GM23338 (cell line): ENCODE results near the gene NUP98. TPM values are rescaled to one million over a fixed set of nuclear protein-coding genes. Genes with fewer than 3 reads are reported as not detected.

Experiments
- ATAC-seq: fragments of 200-7000 bp; cut with Tn5 transposase; 3 replicates; pipeline ENCODE4 v1.9.1; 2020
- DNase-seq: peaks from one replicate; pipeline ENCODE4 v3.0.0-alpha.2; 2015; ENCODE audit warnings: low spot score
- H2AFZ ChIP-seq: fragments of 200-600 bp; sonication (generic); 2 replicates; pipeline ENCODE4 v1.8.0; 2016; ENCODE audit warnings: antibody characterized with exemption, mild to moderate bottlenecking, moderate library complexity
- H3F3A ChIP-seq: fragments of 200-600 bp; sonication (generic); replicated peaks from 2 replicates; pipeline ENCODE4 v1.8.0; 2017; ENCODE audit warnings: antibody characterized with exemption, mixed run types, low read depth
- H3K27ac ChIP-seq: fragments of 200-600 bp; sonication (generic); 2 replicates; pipeline ENCODE4 v1.6.1; 2016; ENCODE audit warnings: low read depth
- H3K27me3 ChIP-seq: fragments of 200-600 bp; sonication (generic); 2 replicates; pipeline ENCODE4 v1.8.0; 2016; ENCODE audit warnings: mild to moderate bottlenecking, mixed run types, moderate library complexity; ENCODE audit not compliant: insufficient read depth
- H3K36me3 ChIP-seq: fragments of 200-600 bp; sonication (generic); 2 replicates; pipeline ENCODE4 v1.8.0; 2016; ENCODE audit warnings: mild to moderate bottlenecking; ENCODE audit not compliant: insufficient read depth
- H3K4me1 ChIP-seq: fragments of 200-600 bp; sonication (generic); 2 replicates; pipeline ENCODE4 v1.8.0; 2016; ENCODE audit warnings: mild to moderate bottlenecking, moderate library complexity; ENCODE audit not compliant: insufficient read depth
- H3K4me2 ChIP-seq: fragments of 200-600 bp; sonication (generic); 2 replicates; pipeline ENCODE4 v1.7.1; 2017; ENCODE audit warnings: mixed run types
- H3K4me3 ChIP-seq: fragments of 200-600 bp; sonication (generic); 2 replicates; pipeline ENCODE4 v1.6.1; 2016; ENCODE audit warnings: mixed run types
- H3K79me2 ChIP-seq: fragments of 200-600 bp; sonication (generic); replicated peaks from 2 replicates; pipeline ENCODE4 v1.8.0; 2017; ENCODE audit warnings: mild to moderate bottlenecking; ENCODE audit not compliant: insufficient read depth
- H3K9me2 ChIP-seq: fragments of 200-600 bp; sonication (generic); 2 replicates; pipeline ENCODE4 v1.8.0; 2017; ENCODE audit not compliant: insufficient read depth
- H4K20me1 ChIP-seq: fragments of 200-600 bp; sonication (generic); replicated peaks from 2 replicates; pipeline ENCODE4 v1.8.0; 2017; ENCODE audit warnings: mild to moderate bottlenecking; ENCODE audit not compliant: insufficient read depth
- H3K27ac Mint-ChIP-seq: 2 replicates; pipeline ENCODE4 v1.8.0; 2020; ENCODE audit warnings: inconsistent platforms, mild to moderate bottlenecking, moderate library complexity, mixed read lengths
- H3K27me3 Mint-ChIP-seq: 3 replicates; pipeline ENCODE4 v1.8.0; 2022; ENCODE audit warnings: low read depth, mild to moderate bottlenecking, moderate library complexity, mixed read lengths, inconsistent platforms; ENCODE audit not compliant: insufficient read depth, poor library complexity
- H3K36me3 Mint-ChIP-seq: 3 replicates; pipeline ENCODE4 v1.8.0; 2021; ENCODE audit warnings: low read depth, mild to moderate bottlenecking, inconsistent platforms, moderate library complexity, mixed read lengths
- H3K4me1 Mint-ChIP-seq: 3 replicates; pipeline ENCODE4 v1.8.0; 2020; ENCODE audit warnings: mild to moderate bottlenecking, inconsistent platforms, mixed read lengths
- H3K4me3 Mint-ChIP-seq: 3 replicates; pipeline ENCODE4 v1.8.0; 2021; ENCODE audit warnings: moderate library complexity, mild to moderate bottlenecking, inconsistent platforms, mixed read lengths
- H3K9me3 Mint-ChIP-seq: 3 replicates; pipeline ENCODE4 v1.8.0; 2020; ENCODE audit warnings: moderate library complexity, mild to moderate bottlenecking, inconsistent platforms, mixed read lengths
- CREB1 ChIP-seq: fragments of 250-450 bp; sonication (Bioruptor Pico); IDR thresholded peaks from 2 replicates; pipeline ENCODE4 v1.5.0; 2020; ENCODE audit warnings: low read depth, mild to moderate bottlenecking, moderate library complexity
- ETS1 ChIP-seq: IDR thresholded peaks from 2 replicates; pipeline ENCODE4 v1.6.1; 2016; ENCODE audit warnings: antibody characterized with exemption
- EZH2 ChIP-seq: fragments of 200-600 bp; sonication (generic); IDR thresholded peaks from one replicate; pipeline ENCODE4 v1.8.0; 2017; ENCODE audit warnings: antibody characterized with exemption, mild to moderate bottlenecking, low read depth; ENCODE audit not compliant: unreplicated experiment
- EZH2phosphoT487 ChIP-seq: fragments of 200-600 bp; sonication (generic); IDR thresholded peaks from one replicate; pipeline ENCODE4 v1.8.1; 2018; ENCODE audit warnings: antibody characterized with exemption; ENCODE audit not compliant: unreplicated experiment
- JUNB ChIP-seq: IDR thresholded peaks from one replicate; pipeline ENCODE4 v1.6.1; 2016; ENCODE audit warnings: antibody characterized with exemption; ENCODE audit not compliant: unreplicated experiment
- NANOG ChIP-seq: IDR thresholded peaks from 2 replicates; pipeline ENCODE4 v1.6.1; 2016; ENCODE audit warnings: antibody characterized with exemption, borderline replicate concordance
- POLR2AphosphoS5 ChIP-seq: IDR thresholded peaks from 2 replicates; pipeline ENCODE4 v1.6.1; 2016; ENCODE audit warnings: antibody characterized with exemption, low read depth
- REST ChIP-seq: IDR thresholded peaks from one replicate; pipeline ENCODE4 v1.6.1; 2018; ENCODE audit warnings: antibody characterized with exemption; ENCODE audit not compliant: unreplicated experiment
- STAT1 ChIP-seq: IDR thresholded peaks from one replicate; pipeline ENCODE4 v1.6.1; 2016; ENCODE audit warnings: antibody characterized with exemption; ENCODE audit not compliant: unreplicated experiment
- ZNF114 ChIP-seq: fragments of 250-450 bp; sonication (Bioruptor Pico); IDR thresholded peaks from 2 replicates; pipeline ENCODE4 v1.5.0; 2020; ENCODE audit warnings: mild to moderate bottlenecking, moderate library complexity
- ZNF331 ChIP-seq: fragments of 250-450 bp; sonication (Bioruptor Pico); IDR thresholded peaks from 2 replicates; pipeline ENCODE4 v1.5.0; 2020; ENCODE audit warnings: low read depth, mild to moderate bottlenecking, moderate library complexity
- ZNF462 ChIP-seq: fragments of 250-450 bp; sonication (Bioruptor Pico); IDR thresholded peaks from 2 replicates; pipeline ENCODE4 v1.5.0; 2020; ENCODE audit warnings: mild to moderate bottlenecking, moderate library complexity
- polyA plus RNA-seq: library from polyadenylated mRNA; unstranded; fragments of >200 nt; fragmentation: Nextera tagmentation; extraction: Ambion mirVana; gene quantifications from 2 replicates; pipeline ENCODE4 v1.2.1, GENCODE V29; 2016
- total RNA-seq: library from RNA; depleted of rRNA; stranded (reverse); fragments of >200 nt; shearing (Covaris generic); gene quantifications from 2 replicates; pipeline ENCODE4 v1.2.3, GENCODE V29; 2014
- TF ChIP-seq, protein P1 (sequence below), 2 experiments: fragments of 200-600 bp in 1 of 2; sonication (generic) in 1 of 2; conservative IDR thresholded peaks; 2 replicates each; pipeline versions ENCODE4 v1.5.1 to v1.6.1; 2016 to 2017; ENCODE audit warnings: antibody characterized with exemption in 2 of 2, low read depth in 2 of 2, mild to moderate bottlenecking in 2 of 2, moderate library complexity in 1 of 2

Gene NUP98
- total and polyA plus RNA-seq, 2 experiments from 2014 or later = 23.9 to 174 TPM

DNA sequence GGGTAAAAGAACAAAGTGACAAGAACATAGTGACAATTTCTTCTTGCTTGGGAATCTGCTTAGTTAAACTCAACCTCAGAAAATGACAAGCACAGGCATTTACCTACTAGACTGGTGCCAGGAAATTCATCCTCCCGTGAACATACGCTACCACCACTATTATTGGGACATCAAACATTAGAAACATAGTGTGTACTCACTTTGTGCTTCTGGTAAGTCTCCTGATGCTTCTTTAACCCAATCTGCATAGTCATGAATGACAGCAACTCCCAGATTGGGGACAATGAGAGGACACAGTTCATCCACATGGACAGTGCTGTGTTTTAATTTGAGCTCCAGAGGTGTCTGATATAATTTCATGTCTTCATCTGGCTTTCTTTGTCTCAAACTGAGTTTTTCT, 96.9 kb downstream of the NUP98 start (continued):
- no peak for TF ChIP-seq STAT1

DNA sequence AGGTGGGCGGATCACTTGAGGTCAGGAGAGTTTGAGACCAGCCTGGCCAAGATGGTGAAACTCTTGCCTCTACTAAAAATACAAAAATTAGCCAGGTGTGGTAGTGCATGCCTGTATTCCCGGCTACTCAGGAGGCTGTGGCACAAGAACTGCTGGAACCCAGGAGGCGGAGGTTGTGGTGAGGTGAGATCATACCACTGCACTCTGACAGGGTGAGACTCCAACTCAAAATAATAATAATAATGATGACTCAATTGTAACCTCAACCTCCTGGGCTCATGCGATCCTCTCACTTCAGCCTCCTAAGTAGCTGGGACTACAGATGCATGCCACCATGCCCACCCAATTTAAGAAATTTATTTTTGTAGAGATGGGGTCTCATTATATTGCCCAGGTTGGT, 110.6 kb downstream of the NUP98 start:
- Histone ChIP-seq H3F3A (0 out of 2 replicates have a peak, but pooled peaks cover 4% of the 10 kb centered on the region), H3K79me2 (no peaks in the 10 kb centered on the region), H3K27ac (no peak overlapping the region), H3K9me2 (no peaks in the 10 kb centered on the region), H4K20me1 (peaks cover 16% of the 10 kb centered on the region; the same call in 1 of the 2 replicates), H3K36me3 (peaks cover 73% of the 10 kb centered on the region), H2AFZ (no peak overlapping the region), H3K4me2 (no peak overlapping the region), H3K4me3 (no peak overlapping the region), H3K27me3 (no peaks in the 10 kb centered on the region), H3K4me1 (no peaks in the 10 kb centered on the region)
- Mint-ChIP-seq H3K9me3 (no peaks in the 10 kb centered on the region), H3K4me3 (no peak overlapping the region), H3K36me3 (peaks cover 73% of the 10 kb centered on the region), H3K4me1 (no peaks in the 10 kb centered on the region), H3K27ac (no peak overlapping the region), H3K27me3 (peaks cover 2% of the 10 kb centered on the region)
- DNase-seq = no peak
- TF ChIP-seq POLR2AphosphoS5 (no peak), ZNF114 (CRISPR knock-in tag) (no peak), CREB1 (no peak), ETS1 (no peak), JUNB (no peak), REST (no peak), STAT1 (no peak), ZNF462 (CRISPR knock-in tag) (no peak), EZH2phosphoT487 (no peak), EZH2 (no peak), ZNF331 (CRISPR knock-in tag) (no peak), NANOG (no peak)
- TF ChIP-seq, protein P1, sequence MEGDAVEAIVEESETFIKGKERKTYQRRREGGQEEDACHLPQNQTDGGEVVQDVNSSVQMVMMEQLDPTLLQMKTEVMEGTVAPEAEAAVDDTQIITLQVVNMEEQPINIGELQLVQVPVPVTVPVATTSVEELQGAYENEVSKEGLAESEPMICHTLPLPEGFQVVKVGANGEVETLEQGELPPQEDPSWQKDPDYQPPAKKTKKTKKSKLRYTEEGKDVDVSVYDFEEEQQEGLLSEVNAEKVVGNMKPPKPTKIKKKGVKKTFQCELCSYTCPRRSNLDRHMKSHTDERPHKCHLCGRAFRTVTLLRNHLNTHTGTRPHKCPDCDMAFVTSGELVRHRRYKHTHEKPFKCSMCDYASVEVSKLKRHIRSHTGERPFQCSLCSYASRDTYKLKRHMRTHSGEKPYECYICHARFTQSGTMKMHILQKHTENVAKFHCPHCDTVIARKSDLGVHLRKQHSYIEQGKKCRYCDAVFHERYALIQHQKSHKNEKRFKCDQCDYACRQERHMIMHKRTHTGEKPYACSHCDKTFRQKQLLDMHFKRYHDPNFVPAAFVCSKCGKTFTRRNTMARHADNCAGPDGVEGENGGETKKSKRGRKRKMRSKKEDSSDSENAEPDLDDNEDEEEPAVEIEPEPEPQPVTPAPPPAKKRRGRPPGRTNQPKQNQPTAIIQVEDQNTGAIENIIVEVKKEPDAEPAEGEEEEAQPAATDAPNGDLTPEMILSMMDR (conservative IDR thresholded peaks at IDR 0.05; ENCODE audit: low read depth in 2 of 2) = no peak
- no peak for ATAC-seq
